NCI-H2196 treated with DMSO at 0.1 percent for 48 hours (cell line): Measurements from ENCODE around the gene SHE.

Experiments used
- DNase-seq: peaks from one replicate; lab custom pipeline; 2025; ENCODE audit not compliant: unreplicated experiment; lab: John Stamatoyannopoulos, UW

SHE gene

DNA sequence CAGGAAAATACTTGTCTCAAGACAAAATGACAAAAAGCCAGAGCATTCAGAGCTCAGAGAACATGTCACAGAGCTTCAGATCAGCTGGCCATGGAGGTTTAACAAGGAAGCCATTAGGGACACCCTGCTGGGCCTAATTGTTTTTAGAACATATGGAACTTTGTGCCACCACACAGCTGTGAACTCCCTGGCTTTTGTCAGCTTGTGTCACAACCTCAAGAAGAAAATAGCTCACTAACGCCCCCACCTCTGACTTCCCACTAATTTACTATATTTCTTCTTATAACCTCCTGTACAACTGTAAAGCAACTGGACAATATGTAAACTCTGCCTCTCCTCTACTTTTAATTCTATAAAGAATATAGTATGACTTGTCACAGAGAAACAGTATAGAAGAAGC, 21.2 kb downstream of the SHE start:
- DNase-seq, result no peak

GRCh38 chr1:154479764-154480421, 22.3 kb downstream of the SHE start:
- DNase-seq, result peak; percentile 73

DNA sequence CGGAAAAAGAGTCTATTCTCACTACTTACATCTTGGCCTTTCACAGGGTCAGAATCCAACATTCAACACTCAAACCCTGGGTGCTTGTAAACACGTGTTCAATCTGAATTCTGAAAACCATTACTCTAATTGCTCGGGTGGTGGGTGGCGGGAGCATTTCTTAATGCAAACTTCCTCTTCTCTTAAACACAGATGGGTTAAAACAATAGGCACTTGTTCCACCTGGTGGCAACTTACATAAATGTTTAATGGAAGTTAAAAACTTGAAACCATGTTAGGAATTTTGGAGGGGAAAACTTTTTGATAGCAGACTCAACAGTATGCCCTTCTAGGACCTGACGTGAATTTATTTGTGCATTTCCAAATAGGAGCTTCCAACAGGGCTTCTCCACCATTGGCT, 23.6 kb downstream of the SHE start:
- no peak for DNase-seq

DNA sequence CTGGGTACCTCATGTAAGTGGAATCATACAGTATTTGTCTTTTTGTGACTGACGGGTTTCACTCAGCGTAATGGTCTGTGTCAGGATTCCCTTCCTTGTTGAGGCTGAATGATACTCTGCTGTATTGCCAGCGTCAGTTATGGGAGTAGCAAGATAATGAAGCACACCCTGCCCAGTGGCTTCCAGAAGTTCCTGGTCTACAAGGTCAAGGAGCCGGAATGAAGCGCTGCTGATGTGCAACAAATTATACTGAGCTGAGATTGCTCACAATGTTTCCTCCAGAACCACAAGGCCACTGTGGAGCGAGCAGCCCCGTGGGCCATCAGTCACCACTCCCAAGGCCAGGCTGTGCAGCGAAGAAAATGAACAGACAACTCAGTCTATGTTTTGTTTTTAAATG, 24.2 kb downstream of the SHE start:
- DNase-seq, result no peak

DNA sequence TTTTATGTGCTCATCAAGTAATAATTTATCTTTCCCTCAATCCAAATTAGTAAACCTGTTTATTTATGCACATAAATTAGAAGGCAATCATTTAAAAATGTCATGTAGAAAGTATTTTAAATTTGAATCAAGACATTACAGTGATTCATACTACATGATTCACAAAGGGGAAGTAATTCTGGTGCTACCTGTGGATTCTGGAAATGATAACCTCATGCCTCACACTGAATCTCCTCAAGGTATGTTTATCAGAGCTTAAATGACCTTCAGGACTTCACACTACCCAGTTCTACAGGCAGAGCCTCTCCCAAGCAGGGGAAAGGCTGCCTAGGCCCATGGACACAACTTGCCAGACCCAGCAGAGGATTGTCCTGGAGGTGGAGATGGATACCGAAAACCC, 25.4 kb downstream of the SHE start:
- DNase-seq, result no peak

GRCh38 chr1:154474802-154475201, 27.4 kb downstream of the SHE start:
- no peak for DNase-seq

DNA sequence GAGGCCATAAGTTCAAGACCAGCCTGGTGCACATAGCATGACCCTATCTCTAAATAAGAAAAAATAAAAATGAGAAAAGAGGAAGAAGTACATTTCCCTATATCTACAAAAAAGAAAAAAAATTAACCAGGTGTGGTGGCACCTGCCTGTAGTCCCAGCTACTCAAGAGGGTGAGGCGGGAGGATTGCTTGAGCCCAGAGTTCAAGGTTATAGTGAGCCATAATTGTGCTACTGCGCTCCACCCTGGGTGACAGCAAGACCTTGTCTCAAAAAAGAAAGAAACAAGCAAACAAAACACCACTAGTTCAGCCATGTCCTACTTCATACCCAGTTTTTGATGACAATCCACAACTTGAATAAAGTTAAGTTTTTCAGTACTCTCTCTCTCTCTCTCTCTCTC, 30.9 kb downstream of the SHE start:
- DNase-seq, result no peak

DNA sequence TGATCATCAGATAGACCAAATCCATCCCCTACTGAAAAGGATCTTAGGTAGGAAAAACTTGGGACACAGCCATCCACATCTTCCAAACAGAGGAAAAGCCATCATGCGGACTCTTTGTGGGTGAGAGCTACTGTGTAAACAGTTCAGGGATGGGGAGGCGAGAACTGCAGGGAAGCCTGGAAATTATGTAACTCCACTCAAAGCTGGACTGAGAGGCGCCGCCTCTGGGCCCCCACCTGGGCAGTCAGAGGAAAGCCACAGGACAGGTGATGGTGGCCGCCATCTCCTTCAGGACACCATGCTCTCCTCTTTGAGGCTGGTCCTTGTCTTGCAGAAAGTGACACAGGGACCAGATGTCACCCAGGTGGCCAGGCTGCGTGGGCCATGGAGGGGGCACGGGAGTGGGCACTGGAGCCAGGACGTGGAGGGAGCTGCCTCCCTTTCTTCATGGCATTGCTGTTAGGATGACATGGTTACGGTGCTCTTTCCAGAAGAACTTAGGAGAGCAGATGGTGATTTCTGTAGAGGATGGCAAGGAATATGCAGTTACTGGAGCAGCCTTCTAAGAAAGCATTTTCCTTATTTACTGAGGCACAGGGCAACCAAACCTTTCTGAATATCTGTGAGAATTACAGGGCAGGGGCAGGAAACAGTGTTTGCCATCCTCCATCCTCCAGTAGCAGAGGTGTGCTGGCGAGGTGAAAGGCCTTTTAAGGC, 32.2 kb downstream of the SHE start:
- DNase-seq, result no peak

DNA sequence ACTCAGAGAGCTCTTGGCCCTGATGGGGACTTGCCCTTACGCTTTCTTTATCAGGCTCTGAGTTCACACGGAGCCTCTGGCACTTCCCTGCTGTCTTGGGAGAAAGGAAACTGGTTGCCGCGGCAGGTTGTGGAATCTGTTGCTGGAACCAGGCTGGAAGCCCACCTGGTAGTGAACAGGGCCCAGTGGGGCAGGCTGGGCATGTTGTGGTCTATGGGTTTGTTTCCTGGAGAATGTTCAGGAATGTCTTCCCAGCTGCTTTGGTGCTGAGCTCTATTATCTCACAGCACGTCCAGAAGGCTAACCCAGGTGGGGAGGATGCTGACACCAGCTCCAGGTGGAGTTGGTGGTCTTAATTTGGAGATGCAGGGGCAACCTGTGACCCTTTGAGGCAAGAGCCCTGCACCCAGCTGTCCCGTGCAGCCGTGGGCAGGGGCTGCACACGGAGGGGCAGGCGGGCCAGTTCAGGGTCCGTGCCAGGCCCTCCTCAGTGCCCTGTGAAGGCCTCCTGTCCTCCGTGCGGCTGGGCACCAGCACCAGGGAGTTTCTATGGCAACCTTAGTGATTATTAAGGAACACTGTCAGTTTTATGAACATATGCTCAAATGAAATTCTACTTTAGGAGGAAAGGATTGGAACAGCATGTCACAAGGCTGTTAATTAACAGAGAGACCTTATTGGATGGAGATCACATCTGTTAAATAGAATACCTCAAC, 33.5 kb downstream of the SHE start:
- no peak for DNase-seq

DNA sequence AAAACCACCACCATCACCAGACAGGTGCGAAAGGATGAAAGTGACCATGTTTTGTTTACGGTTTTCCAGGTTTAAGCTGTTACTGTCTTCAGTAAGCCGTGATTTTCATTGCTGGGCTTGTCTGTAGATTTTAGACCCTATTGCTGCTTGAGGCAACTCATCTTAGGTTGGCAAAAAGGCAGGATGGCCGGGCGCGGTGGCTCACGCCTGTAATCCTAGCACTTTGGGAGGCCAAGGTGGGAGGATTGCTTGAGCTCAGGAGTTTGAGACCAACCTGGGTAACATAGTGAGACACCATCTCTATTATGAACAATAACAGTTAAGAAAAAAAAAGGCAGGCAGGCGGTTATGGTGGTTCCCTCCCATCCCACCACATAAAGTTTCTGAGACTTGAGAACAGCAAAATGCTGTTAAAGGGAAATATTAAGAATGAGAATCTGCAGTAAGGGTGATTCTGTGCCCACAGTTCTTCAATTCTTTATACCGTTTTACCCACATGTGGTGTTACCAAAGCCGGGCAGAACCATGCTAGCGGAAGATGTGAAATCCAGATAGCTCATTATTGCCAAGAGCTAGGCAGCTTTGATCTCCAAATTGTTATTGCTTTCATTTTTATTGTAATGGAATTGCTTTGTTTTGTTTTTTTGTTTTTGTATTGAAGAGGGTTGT, 34.6 kb downstream of the SHE start:
- no peak for DNase-seq

- no peak for DNase-seq
These were observed 35.2 kb downstream of the SHE start for GRCh38 chr1:154466921-154467417.

GRCh38 chr1:154466206-154466605, 36.0 kb downstream of the SHE start:
- DNase-seq, result no peak

DNA sequence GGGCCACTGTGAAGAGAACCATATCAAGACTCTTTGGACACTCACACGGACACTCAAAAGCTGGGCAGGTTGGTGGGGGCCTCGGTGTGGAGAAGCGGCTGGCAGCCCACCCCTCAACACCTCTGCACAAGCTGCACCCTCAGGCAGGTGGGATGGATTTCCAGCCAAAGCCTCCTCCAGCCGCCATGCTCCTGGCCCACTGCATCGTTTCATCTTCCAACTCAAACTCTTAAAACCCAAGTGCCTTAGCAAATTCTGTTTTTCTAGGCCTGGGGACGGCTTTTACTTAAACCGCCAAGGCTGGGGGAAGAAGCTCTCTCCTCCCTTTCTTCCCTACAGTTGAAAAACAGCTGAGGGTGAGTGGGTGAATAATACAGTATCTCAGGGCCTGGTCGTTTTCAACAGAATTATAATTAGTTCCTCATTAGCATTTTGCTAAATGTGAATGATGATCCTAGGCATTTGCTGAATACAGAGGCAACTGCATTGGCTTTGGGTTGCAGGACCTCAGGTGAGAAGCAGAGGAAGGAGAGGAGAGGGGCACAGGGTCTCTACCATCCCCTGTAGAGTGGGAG, 36.5 kb downstream of the SHE start:
- DNase-seq, result no peak

- DNase-seq, result no peak
These were observed 38.7 kb downstream of the SHE start for GRCh38 chr1:154463512-154463990.

DNA sequence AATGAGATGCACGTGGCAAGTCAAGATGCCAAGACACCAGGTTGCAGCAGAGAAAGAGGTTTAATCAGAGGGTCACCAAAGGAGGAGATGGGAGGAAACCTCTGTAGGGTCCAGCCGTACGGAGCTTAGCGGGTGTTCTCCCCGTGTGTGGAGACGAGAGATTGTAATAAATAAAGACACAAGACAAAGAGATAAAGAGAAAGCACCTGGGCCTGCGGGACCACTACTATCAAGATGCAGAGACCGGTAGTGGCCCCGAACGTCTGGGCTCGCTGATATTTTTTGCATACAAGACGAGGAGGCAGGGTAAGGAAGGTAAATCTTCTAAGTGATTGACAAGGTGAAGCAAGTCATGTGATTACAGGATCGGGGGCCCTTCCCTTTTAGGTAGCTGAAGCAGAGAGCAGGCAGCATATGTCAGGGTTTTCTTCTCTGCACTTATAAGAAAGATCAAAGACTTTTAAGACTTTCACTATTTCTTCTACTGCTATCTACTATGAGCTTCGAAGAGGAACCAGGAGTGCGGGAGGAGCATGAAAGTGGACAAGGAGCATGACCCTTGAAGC, 41.4 kb downstream of the SHE start:
- DNase-seq, result no peak

GRCh38 chr1:154459080-154459479, 43.1 kb downstream of the SHE start:
- DNase-seq, result no peak

- DNase-seq, result no peak
These were observed 45.6 kb downstream of the SHE start for GRCh38 chr1:154456631-154457030.

GRCh38 chr1:154454386-154455120, 47.7 kb downstream of the SHE start:
- DNase-seq, result no peak

- no peak for DNase-seq
These were observed 48.4 kb downstream of the SHE start for GRCh38 chr1:154453574-154454352.
